IPS-18c (cell line): ENCODE results near the gene GLI3.

Experiments
- H3K4me3 ChIP-seq: 2 replicates; pipeline ENCODE4 v1.7.0; 2013; ENCODE audit warnings: low read depth, mild to moderate bottlenecking, low read length, moderate library complexity; ENCODE audit not compliant: insufficient read depth
- H3K9me3 ChIP-seq: one replicate; pipeline ENCODE4 v1.6.1; 2013; ENCODE audit warnings: mild to moderate bottlenecking, low read length, moderate library complexity; ENCODE audit not compliant: control insufficient read depth, insufficient read depth

GLI3 gene

DNA sequence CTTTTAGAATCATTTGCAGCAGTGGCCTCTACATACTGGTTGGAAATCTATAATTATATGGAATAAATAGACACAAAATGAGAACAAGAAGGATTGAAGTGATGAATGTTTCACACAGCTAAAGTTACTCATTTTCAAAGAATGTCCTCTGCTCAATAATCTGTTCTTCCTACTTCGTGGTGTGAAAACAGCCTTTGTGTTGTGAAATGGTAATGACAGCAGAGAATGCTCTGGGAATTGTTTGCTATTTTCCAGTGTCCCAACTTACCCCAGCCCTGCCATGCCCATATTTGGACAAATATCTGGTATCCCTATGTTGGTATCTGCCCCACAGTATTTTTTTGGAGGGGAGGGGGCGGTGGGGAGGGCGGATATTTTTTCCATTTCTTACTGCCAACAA is 130.4 kb downstream of the GLI3 start:
- no peak overlapping the region for H3K4me3 ChIP-seq
- H3K9me3 ChIP-seq, result no peaks in the 10 kb centered on the region

DNA sequence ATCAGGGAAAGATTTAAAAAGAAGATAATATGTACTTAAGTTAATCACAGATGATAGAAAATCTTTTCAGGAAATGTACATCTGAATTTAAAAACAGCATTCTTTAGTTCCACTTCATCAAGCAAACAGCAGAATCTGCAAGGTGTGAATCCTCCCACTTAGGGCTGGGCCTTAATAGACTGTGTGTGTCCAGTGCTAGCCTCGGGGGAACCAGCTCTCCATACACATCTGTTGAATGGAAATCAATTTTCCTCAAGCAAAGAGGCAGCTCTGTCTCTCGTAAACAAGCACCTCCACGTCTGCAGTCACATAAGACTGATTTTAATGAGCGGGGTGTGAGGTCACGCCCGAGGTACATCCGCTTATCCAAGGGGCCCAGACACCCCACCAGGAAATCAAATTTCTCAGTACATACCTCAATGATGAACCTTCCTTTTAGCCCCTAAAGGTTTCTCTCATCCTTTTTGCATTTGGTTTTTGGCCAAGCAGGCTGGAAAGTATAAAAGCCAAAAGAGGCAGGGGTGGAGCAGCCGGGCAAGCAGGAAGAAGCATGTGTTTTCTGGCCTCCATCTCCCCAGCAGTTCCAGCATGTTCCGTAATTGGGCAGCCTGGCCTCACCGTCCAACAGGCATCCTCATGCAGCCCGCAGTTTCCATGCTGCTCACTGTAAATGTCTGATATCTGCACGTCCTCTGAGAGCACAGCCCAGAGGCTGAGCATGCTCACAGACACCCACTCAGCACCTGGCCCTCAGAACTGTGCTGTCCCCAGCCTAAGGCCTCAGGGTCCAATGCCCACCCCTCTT is 131.3 kb downstream of the GLI3 start:
- H3K9me3 ChIP-seq, result no peaks in the 10 kb centered on the region
- H3K4me3 ChIP-seq, result no peak overlapping the region

DNA sequence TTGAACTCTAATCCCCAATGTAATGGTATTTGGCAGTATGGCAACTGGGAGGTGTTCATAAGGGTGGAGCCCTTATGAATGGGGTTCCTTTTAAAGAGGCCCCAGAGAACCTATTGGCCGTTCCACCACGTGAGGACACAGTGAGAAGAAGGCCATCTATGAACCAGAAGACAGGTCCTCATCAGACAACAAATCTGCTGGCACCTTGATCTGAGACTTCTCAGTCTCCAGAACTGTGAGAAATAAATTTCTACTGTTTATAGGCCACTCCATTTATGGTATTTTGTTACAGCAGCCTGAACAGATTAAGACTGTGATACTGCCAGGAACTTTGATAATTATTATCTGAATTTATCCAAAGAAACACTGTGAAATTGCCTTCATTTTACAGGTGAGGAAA is 132.3 kb downstream of the GLI3 start:
- Histone ChIP-seq H3K9me3 (no peaks in the 10 kb centered on the region), H3K4me3 (no peak overlapping the region)

DNA sequence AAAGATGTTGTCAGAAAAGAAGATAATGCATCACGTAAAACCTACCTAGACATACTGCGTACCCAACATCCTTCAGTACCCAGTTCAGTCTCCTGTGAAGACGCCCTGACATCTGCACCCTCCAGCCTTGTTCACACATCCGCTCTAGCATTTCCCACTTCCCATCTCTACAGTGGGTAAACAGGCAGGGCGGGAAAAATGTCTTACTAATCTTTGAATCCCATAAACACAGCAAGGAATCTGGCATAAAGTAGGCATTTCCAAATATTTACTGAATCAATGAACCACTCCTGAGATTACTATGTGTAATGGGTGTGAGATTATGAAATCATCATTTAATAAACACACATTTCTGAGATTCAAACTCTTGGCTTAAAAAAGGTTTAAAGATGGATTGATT is 132.8 kb downstream of the GLI3 start:
- H3K9me3 ChIP-seq, result no peaks in the 10 kb centered on the region
- no peak overlapping the region for H3K4me3 ChIP-seq

DNA sequence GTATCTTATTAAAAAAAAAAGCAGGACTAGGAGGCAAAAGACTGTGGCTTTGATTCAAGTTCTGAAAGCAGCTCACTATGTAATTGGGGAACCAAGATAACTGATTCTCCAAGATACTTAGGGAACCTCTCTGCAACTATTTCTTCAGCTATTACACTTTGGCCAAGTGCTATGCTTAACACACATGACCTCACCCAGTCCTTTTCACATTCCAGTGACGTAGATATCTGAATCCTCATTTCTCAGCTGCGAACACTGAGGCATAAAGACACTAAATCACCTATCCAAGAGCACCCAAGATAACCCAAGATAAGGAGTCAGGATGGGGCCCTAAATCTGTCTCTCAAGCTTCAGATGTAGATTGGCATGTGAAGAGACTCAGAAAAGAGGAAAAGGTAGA is 133.6 kb downstream of the GLI3 start:
- no peak overlapping the region for H3K4me3 ChIP-seq
- H3K9me3 ChIP-seq, result no peaks in the 10 kb centered on the region

DNA sequence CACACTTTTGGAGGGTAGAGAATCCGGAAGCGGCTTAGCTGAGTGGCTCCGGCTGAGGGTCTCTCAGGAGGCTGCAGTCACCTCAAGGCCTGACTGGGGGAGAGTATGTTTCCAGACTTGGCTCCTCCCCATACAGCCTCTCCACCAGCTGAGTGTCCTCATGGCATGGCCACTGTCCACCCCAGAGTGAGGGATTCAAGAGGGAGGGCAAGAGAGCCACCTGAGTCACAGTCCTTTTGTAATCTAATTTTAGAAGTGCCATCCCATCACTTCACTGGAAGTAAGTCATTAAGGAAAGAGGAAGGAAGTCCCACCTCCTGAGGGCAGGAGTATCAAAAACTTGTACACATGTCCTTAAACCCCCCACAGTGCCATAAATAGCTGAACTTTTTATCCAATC is 134.0 kb downstream of the GLI3 start:
- Histone ChIP-seq H3K9me3 (no peaks in the 10 kb centered on the region), H3K4me3 (no peak overlapping the region)

DNA sequence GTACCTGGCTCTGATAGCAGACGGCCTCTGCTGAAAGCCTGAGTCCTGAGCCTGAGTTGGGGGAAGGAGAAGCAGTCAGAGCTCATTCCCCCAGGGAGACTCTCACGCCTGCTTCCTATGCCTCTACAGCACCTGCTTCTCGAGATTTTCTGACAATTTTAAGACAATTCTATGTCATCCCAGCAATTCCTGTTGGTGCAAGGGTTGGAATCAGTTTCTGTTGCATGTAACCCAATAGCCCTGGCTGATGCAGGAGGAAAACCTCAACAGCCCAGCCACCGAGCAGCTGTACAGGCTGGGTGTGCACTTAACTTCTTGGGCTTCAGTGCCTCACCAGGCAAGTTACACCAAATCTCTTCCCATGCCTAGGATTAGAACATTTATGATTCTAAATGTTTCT is 134.7 kb downstream of the GLI3 start:
- Histone ChIP-seq H3K9me3 (no peaks in the 10 kb centered on the region), H3K4me3 (no peak overlapping the region)

DNA sequence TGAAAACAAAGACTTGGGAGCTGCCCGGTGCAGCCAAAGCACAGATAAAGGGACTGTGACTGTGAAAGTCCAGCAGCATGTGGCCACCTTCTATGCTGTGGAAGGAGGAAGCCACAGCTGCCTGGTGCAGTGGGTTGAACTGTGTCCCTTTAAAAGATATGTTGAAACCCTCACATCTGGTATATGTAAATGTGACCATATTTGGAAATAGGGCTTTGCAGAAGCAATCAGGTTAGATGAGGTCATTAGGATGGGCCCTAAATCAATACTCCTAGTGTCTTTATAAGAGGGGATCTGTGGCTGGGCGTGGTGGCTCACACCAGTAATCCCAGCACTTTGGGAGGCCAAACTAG is 136.9 kb downstream of the GLI3 start:
- Histone ChIP-seq H3K9me3 (no peaks in the 10 kb centered on the region), H3K4me3 (no peak overlapping the region)

DNA sequence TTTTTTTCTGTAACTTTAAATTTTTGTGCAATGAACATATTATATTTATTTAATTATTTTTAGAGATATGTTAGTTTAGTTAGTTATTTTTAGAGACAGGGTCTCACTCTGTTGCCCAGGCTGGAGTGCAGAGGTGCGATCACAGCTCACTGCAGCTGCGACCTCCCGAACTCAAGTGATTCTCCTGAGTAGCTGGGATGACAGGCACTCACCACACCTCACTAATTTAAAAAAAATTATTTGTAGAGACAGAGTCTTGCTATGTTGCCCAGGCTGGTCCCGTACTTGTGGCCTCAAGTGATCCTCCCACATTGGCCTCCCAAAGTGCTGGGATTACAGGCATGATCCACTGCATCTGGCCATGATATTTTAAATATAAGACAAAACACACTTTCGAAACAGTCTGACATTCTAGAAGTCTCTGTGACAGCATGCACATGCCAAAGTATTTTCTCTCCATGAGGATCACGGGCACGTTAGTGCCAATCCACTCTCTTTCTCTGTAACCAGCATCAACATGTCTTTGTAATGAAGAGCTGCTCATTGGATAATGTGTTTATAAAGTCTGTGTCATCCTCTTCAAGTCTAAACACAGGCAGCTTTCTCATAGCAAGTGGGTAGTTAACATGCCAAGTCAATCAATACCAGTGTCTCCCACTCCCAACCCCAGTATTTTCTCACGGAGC is 137.4 kb downstream of the GLI3 start:
- no peaks in the 10 kb centered on the region for H3K9me3 ChIP-seq

DNA sequence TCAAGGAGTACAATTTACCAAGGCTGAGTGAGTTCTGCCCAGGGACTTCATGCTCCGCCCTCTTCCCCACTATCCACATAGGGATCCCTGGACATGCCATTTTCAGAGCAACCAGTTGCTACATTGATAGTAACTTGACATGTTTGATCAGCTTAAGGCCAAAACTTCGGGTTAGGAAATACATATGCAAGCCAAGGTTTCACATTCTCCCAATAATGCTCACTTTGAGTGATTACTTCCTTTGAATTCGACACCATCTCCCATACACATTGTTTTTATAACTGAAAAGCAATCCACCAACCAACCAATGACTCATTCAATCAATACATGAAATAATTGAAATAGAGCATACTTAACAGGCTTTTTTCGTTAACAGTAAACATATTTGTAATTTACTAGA is 137.9 kb downstream of the GLI3 start:
- Histone ChIP-seq H3K4me3 (no peak overlapping the region), H3K9me3 (no peaks in the 10 kb centered on the region)

More for the DNA sequence above, 137.4 kb downstream of the GLI3 start:
- no peak overlapping the region for H3K4me3 ChIP-seq

DNA sequence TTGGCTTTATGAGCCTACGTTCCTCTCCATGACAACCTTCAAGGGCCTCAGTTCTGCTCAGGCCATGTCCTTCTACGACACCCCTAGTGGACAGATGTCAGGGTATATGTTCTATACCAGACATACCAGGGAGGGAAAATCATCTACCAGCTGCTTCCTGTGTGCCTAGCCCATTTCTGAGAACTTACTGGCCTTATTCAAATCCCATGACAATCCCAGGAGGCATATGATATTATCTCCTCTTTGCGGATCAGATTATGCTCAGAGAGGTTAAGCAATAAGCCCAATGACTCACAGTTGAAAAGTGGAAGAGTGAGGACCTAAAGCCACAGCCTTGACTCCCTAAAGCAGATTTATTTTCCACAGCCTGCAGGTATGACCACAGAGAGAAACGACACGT is 139.3 kb downstream of the GLI3 start:
- Histone ChIP-seq H3K9me3 (no peaks in the 10 kb centered on the region), H3K4me3 (no peak overlapping the region)

DNA sequence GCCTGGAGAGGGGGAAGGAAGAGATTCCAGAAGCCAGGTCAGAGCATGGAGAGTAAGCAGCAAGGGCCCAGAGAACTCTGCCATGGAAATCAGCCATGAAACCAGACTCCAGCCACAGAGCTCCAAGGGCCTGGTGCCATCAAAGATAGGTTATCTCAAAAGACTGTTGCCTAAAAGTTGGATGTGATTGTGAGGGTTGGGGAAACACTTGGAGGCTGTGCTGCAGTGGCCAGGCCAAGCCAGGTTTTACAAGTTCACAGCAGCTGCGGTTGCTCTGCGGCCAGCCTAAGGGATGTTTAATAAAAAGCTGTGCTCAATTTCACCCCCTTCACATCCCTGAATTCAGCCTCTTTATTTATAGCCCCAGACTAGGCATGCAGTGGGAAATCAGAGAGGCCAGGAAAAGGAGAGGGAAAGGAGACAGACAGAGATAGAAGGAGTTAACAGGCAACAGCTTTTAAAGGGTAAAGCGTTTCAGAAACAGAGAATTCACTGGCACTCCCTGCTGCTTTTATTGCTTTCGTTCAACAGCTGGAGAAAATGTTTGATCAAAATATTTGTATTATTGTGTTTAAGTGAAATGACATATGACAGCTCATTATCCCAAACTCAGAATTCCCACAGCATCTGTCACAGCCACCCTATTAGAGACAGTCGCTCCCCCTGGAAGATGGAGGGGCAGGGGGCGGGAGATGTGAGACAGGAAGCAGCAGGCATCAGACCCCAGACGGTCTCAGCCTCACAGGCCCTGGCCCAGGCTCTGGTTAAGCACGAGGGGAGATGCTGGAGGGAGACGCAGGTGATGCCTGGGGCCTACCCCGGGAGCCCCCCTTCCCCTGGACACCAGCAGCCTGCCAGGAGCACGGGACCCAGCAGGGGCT is 140.1 kb downstream of the GLI3 start:
- Histone ChIP-seq H3K9me3 (no peaks in the 10 kb centered on the region), H3K4me3 (no peak overlapping the region)

DNA sequence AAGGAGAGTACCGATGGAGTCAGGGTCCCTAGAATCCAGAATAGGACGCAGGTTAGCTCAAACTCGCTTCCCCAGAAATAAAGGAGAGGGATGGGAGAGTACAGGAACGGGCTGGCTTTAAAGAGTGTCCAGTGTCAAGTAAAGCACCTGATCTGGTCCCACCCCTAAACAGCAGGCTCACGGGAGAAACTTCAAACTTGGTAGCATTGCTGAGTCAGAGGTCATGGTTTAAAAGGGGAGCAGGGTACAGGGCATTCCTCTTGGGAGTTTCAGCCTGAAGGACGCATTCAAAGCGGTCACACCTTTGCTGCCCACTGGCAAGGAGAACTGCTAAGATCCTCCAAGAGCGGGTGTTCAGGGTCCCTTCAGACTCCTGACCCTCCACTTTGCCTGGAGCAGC is 140.7 kb downstream of the GLI3 start:
- H3K4me3 ChIP-seq, result no peak overlapping the region
- no peaks in the 10 kb centered on the region for H3K9me3 ChIP-seq

DNA sequence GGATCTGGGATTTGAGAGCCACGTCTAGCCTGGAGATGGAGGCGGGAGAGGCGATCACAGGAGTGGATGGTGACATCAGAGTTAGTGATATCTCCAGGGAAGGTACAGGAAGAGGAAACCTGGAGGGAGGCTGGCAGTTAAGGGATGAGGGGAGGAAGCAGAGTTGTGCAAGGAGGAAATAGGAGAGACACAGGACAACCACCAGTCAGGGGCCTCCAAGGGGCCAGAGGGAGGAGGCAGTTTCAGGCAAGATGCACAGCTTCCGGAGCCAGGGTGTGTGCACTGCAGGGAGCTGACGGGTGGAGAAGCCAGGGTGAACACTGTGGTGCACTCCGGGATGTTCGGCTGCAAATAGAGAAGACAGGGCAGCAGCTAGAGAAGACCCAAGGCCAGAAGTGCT is 141.2 kb downstream of the GLI3 start:
- H3K4me3 ChIP-seq, result no peak overlapping the region
- no peaks in the 10 kb centered on the region for H3K9me3 ChIP-seq

DNA sequence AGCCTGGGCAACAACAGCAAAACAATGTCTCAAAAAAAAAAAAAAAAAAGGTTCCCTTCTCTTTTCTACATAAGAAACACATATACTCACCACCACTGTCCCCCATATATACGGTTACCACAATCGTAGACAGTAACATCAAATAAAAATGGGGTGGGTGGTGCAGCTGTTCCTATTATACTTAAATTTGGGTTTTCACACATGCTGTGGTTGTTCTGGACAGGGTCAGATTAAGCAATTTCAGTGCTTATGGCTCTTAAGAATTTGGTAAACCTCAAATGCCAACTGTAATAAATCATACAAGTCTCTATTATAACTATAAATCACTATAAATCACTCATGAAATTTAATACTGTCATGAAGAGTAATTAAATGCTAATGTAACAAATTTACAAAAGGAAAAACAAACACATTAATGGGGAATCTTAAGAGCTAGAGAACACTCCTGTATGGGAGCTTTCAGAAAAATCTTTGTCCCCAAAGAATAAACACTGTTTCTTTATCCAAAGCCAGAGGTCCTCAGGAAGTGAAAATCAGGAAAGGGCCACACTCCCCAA is 143.6 kb downstream of the GLI3 start:
- Histone ChIP-seq H3K4me3 (no peak overlapping the region), H3K9me3 (no peaks in the 10 kb centered on the region)

DNA sequence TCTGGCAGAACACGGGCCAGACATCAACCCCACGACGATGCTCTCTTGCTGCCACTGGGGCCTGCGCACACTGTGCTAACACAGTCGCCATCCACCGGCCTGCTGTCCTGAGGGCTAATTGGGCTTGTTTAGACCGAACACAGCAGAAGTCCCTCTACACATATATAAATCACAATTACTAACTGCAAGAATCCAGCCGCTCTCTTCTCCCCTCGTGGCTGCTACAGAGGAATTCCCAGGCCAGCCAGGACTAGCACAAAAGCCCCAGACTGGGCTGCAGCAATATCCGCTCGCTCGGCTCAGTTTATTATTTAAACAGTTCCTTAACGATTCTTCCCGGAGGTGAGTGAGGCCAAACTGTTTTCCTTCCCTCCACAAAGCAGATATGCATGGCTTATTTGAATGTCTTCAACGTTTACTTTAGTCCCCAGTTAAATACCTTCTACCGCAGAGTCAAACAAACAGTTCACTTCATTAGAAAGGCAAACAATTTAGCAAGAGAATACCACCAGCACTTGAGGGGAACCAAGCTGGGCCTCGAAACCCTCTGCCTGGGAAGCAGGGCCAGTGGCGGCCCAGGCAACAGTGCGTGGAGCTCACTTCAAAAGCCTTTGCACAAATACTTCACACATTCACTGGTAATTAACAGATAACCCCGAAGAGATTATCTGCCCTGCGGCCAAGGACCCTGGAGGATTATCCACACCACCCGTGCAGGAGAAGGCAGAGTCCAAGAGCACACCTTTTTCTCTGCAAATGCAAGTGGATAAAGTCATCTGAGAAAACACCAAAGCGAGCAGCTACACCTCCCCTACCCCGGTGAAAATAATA is 145.3 kb downstream of the GLI3 start:
- no peaks in the 10 kb centered on the region for H3K9me3 ChIP-seq
- H3K4me3 ChIP-seq, result no peak overlapping the region

DNA sequence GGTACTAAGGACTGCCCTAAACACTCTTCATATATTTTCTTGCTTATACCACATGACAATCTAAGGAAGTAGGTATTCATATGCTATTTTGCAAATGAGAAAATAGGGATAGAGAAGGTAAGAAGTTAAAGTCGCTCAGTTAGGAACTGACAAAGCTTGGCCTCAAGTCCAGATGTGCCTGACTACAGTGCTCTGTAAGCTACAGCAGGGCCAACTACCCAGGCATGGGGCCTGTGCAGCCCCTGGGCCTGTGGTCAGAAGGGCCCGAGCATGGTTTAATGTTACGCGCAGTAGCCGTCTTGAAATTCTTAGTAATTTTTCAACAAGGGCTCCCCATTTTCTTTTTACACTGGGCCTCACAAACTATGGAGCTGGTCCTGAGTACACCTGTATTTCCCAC is 146.2 kb downstream of the GLI3 start:
- H3K9me3 ChIP-seq, result no peaks in the 10 kb centered on the region
- H3K4me3 ChIP-seq, result no peak overlapping the region
